Eye (tissue), 1 donor: ENCODE data around the gene PYROXD2.

Experiments used
- DNase-seq: peaks from one replicate; pipeline ENCODE4 v3.0.0-alpha.2; 2015

PYROXD2 gene

DNA sequence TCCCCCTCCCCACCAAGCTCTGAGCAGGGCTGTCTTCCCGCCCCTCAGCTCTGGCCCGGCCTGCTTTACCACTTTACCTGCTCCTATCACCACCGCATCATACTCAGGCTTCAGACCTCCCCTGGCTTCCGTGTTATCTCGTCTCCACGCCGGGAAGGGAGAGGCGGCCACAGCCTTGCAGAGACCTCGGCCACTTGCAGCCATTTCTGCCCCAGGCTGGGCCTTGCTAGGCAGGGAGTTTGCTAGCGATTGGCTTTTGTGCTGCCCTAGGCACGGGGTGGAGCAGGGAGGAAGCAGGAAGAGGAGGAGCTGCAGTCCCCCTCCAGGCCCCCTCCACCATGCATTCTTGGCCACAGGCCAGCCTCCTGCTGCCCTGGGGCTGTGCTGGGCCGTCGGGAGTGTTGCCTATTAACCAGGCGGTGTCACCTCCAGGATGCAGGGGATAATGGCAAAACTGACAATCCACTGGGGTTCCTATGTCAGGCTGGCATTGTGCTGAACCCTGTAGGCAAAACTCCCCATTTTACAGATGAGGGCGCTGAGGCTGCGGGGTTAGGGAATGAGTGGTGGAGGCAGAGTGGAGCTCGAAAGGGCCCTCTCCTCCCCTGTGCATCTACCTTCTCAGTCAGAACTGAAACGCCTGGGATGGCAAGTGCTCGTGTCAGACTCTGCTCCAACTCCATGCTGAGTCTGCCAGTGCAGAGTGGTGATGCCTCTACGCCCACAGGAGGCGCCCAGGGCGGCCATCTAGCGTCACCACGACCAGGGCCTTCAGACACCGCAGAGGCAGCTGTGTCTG lies at the start of gene PYROXD2:
Gene PYROXD2, minus strand, starts transcription at position 251 of the 799 bp plus-strand sequence. Its CDS starts 47 bp downstream, at position 204.
- peak; percentile 94 for DNase-seq

DNA sequence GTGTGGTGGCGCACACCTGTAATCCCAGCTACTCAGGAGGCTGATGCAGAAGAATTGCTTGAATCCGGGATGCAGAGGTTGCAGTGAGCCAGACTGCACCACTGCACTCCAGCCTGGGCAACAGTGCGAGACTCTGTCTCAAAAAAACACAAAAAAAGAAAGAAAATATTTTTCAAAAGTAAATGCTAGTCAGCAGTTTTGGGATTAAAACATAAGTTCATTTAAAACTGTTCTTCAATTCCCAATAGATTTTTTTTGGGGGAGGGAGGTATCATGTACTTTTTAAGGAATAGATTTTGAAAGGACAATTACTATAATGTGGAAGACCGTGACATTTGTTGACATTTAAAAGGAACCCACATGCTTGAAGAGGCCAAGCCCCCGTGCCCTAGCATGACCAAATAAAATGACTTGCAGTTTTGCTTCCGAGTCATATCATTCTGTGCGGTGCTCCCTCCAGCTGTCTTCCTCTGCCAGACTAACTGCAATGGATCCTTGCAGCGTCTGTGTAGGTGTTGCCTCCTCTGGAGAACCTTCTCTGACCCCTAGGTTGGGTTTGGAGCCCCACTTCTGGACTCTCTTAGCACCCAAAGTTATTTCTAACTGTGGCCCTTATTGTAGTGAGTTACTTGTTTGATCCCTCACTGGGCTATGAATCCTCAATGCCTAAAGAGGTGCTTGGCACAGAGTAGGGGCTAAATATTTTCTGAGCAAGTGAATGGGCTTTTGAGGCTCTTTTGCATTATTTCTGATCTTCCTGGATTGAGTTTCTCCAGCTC lies 49.2 kb upstream of the PYROXD2 start:
- DNase-seq = no peak

DNA sequence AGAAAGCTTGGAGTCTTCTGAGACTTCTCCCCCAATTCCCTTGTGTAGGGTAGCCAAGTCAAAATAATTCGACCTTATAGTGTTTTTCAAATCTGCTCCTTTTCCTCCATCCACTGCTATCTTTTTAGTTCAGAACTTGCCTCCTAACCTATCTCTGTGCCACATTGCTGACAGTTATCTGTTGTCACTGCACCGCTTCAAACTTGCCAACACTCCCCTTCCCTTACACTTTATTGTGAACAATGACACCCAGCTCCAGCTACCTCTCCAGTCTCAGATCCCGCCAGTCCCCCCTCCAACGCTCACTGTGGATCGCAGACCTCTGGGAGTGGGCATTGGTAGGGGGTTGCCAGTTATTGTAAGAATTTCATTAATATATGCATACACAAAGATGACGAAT lies 48.0 kb upstream of the PYROXD2 start:
- no peak for DNase-seq

DNA sequence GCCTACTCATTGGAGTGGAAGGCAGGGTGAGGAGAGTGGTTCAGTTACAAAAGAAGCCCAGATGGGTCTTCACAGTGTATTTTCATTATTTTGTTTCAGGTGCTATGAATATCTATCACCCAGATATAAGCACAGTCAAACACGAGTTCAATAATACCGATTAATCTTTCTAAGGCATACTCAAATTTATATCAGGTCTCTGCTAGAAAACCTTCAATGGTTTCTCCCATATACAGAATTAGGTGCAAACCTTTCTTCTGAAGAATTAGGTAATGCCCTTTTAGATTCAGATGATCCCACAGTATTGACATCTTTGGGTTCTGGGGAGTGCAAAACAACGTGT lies 46.5 kb upstream of the PYROXD2 start:
- no peak for DNase-seq

DNA sequence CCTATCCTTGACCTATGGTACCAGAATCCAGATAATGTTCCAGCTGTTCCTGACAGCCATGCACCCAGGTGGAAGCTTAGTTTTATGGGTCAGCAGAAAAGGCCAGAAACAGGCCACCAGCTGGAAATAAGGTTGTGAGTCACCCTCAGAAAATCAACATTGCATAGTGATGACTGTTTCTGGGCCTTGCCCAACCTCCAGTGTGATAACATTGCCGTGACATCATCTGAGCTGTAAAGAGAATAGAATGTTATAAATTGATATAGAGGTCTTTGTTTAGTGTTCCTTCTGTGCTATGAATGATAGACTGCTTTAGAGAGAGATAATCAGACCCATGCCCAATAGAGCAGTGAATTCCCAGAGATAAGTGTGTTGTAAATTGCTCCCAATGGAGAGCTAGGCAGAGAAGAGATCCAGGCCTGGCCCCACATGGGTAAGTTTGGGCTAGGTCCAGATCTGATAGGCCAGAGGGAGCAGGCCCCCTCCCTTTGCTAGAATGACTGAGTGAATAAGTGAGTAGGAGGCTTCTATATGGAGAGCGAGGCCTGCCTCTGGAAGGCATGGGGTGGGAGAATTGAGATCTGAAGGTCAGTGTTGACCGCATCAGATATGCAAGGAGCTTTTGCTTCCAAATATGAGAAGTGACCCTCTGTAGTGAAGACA lies 46.0 kb upstream of the PYROXD2 start:
- DNase-seq = peak; percentile 42

DNA sequence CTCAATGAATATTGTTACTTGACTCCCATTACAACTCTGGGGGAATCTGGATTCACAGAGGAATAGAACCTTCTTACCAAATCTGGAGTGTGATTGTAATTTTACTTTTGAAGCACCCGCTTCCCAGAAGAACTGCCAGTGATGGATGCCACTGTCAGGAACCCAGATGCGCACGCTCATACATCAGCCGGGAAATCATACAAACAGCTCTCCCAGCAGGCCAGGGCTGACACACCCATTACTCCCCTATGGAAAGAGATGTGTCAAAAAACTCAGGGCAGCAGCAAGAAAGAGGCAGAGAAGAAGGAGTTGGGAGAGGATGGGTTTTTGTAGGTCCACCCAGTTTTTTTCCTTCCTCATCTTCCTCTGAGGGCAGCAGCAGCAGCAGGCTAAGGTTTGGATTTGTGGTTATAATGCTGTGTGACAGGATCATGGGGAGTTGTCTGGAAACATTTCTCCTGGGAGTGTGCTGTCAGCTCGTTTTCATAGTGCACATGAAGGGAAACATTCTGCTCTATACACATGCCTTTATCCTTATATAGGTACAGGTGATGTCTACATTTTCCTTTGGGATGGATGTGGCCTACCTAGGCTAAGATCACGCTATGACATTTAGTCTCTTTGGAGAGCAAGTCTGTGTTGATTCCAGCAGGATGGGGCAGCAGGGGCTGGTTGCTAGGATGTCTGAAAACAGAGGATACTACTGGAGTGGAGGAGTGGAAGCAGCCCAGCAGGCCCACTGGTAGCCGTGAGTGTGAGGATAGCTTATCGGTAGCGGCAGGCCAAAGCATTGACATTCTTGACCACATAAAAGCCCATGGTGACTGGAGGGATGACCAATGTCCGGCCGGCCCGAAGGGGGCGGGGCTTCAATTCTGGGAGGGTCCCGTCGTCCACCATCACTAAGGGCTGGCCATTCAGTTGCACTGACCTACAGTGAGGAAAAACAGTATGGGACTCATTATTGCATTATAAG lies 44.1 kb upstream of the PYROXD2 start:
- DNase-seq = peak; percentile 70

DNA sequence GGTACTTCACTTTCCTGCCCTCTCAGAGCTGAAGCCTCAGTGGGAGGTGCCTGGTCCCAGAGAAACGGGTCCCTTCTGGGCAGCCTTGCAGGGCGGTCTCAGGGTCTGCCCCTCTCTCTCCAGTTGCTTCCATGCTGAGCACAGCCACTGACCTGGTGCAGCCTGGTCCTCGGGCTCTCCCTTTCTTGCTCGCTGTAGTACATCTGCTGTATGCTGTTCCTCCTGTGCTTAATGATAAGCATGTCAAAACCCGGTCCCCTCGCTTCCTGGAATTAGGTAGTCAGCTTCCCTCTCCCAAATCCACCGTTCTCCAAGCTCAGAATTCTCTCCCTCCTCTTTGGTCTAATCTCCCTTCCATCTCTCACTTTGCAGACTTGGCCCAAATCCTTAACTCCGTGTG lies 42.7 kb upstream of the PYROXD2 start:
- DNase-seq = no peak

DNA sequence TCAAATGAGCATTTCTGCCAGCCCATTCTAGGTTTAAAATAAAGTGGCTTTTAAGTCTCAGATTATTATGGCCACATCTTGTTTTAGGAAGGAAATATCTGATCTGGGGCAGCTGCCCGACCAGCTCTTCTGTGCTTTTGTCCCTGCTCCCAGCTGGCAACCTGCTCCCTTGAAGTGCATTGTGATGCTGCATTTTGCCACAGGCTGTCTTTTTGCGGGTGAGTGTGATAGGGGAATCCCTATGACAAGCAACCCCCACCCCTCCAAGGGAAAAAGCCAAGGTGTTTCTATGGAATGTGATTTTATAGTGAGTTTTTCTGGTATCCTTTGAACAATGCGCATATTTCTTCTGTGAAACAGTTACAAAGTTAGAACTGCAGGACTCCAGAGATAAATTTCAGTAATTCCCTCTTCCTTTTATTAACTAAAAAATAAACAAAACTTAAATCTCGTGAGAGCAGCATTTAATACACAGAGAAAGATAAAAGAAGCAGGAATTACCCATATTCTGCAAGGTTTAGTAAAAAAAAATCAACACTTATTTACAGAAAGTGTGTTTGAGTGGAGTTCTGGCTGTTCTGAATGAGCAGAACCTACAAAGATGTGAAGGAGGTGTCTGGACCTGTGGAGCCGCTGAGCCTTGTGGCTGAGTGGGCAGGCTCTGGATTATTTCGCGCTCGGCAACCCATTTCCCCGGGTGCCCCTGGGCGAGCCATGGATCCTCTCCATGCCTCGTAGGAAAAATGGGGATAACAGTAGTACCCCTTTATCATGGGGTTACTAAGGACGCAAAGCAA lies 41.9 kb upstream of the PYROXD2 start:
- no peak for DNase-seq

DNA sequence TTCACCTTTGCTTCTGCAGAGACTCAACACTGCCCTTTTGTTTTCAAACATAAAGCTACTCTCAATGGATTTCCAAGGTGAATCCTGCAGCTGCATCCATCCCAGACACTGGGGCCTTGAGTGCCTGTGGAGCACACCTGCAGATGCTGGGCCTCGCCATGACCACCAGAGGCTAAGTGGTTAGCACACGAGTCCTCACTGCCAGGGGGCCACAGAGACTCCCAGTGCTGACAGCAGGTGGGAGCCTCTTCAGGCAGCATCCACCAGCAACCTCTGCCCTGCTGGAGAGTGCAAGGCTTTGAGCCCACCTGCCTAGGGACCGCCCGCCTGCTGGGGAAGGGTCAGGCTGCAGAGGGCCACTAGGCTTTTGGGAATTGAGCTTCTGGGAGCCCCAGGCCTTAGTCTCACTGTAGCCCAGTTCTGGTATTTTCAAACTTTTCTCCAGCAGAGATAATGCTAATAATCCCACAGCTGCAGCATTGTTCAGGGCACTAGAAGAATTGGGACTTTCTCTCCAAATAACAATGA lies 41.1 kb upstream of the PYROXD2 start:
- no peak for DNase-seq

DNA sequence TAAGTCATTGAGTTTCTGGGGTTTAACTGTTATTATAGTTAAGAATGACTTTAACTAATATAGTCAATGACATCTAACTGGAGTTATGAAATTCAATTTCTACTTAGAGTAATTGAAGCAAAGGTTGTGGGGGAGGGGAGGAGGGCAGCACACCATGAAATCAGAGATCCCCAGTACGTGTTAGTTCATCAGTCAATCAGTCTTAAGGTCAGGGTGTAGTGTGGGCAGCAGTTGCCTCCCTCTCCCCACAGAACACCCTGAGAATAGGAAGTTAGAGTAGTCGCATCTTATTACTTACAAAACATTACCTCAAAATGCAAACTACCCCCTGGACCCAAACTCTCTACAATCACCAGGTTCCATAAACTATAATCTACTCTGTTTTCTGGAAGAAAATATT lies 38.7 kb upstream of the PYROXD2 start:
- no peak for DNase-seq

DNA sequence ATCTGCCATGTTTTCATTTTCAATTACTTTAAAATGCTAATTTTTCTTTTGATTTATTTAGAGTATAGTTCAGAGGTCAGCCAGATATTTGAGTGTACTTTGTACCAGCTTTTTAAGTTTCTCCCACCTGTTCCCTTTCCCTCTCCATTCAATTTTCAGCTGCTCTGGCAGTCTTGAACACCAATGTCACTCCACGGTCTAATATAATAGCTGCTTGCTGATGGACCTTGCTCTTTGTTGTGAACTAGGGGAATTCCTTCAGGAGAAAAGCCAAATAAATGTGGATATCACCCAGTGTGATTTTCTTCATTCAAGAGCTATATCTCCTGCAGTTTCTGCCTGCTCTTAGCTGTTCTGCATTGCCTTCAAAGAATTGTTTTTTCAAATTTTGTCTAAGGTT lies 35.6 kb upstream of the PYROXD2 start:
- no peak for DNase-seq

DNA sequence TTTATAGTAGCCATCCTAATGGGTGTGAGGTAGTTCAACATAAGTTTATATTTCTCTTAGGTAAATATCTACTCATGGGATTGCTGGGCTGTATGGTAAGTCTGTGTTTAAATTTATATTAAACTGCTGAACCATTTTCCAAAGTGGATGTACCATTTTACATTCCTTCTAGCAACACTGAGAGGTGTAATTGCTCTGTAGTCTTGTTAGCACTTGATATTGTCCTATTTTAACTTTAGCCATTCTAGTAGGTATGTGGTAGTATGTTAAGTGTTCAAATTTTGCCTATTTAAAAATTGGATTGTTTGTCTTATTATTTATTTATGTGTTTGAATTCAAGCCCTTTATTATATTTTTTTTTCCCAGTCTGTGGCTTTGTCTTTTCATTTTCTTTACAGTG lies 34.3 kb upstream of the PYROXD2 start:
- no peak for DNase-seq

DNA sequence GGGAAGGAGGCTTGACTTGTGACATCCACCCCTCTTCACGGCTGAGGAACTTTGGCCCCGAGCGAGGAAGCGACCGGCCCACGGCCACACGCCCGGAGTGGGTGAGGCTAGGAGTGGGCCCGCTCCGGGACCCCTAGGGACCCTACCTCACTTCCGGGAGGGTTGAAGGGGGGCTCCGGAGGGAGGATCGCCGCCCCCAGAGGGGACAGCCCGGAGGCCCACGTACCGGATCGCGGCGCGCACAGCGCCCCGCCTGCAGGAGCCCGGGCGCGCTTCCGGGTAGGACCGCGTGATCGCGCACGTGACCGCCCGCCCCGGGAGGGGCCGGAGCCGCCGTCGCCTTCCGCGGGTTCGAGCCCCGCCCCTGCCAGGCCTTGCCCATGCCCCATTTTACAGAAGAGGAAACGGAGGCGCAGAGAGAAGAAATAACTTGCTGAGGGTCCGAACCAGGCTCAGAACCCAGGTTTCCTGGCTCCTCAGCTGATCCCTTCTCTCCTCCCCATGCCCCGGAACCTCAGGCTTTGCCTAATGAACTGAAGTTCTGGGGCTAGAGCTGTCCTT lies 31.8 kb upstream of the PYROXD2 start, which contains the start of gene HPS1:
Gene HPS1, minus strand, starts transcription at position 275 of the 561 bp plus-strand sequence. CDS start 3,695 bp downstream, outside the sequence.
- peak; percentile 84 for DNase-seq

DNA sequence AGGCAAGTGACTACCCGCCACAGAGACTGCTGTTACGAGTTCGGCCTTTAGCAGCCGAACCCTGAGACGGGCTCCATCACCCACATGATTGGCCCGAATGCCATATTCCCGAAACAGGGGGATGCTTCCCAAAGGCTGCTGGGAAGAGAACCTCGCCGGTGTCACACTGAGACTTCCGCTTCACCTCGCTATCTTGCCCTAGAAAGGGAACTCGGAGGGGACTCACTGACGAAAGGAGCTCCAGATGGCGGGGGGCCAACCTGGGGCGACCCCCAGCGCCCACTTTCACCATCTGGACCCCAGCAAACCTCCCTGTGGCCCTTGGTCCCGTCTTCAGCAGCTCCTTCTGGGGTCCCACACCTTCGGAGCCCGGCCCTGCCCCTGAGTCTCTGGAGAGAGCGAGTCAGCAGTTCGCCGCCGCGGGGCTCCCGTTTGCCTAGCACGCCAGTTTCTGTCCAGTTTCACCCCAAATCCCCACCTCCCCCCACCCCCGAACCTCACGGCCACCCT lies 31.2 kb upstream of the PYROXD2 start:
- peak; percentile 69 for DNase-seq

DNA sequence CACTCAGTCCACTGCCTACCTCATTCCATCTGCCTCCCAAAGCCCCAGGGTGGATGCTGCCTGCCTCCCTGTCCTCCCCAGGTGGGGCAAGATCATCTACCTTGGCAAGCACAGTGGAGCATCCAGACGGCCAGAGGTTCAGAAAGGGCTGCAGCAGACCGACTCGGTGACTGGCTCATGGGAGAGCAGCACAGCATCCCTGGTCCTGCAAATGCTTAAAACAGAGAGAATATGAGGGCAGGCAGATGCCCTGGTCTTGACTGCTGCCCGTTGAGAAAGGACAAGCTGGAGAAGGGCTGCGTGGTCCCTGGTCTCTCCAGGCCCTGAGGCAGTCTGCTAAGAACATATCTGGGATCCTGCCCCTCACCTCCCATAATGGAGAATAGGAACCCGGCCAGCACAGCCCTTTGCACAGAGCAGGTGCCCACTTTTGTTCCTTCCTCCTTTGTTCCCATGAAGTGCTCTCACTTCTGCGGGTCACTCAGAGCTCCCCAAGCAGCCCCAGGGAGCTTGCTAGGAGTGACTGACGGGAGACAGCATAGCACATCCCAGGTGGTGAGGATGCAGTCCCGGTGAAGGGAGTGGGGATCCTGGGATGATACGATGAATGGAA lies 30.3 kb upstream of the PYROXD2 start:
- DNase-seq = no peak

DNA sequence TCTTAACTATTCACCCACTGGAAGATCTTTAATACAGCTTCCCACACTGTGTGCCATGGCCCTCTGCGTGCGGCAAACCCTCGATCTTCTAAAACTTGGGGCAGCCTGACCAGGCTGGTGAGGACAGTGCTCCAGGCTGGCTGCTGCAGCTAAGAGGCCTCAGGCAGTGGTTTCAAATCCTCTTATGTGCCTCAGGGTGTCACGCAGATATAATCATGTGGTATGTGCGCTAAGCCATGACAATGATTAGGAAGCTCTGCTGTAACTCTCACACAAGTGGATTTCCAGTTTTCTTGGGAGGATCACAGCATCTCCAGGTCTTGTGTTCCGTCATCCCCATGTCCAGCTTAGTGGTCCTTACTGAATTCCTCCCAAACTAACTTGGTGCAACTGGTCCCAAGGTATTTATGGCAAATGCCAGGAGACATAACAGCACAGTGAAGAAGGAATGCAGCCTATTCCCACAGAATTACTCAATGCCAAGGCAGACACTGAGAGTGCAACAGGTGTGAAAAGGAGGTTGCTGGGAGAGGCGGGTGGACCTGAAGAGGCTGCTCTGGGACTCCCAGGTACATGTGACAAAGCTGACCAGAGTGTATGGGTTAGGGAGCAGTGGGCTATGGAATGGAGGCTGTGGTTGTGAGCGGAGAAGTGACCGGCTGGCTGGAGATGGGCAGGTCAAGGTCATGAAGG lies 29.5 kb upstream of the PYROXD2 start:
- DNase-seq = no peak

DNA sequence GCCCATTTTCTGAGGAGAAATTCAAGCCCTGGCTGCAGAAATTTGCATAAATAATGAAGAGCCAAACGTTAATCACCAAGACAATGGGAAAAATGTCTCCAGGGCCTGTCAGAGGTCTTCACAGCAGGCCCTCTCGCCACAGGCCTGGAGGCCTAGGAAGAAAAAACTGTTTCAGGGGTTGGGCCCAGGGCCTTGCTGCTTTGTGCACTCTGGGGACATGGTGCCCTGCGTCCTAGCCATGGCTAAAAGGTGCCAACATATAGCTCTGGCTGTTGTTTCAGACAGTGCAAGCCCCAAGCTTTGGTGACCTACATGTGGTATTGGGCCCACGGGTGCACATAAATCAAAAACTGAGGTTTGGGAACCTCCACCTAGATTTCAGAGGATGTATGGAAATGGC lies 23.7 kb upstream of the PYROXD2 start:
- no peak for DNase-seq

DNA sequence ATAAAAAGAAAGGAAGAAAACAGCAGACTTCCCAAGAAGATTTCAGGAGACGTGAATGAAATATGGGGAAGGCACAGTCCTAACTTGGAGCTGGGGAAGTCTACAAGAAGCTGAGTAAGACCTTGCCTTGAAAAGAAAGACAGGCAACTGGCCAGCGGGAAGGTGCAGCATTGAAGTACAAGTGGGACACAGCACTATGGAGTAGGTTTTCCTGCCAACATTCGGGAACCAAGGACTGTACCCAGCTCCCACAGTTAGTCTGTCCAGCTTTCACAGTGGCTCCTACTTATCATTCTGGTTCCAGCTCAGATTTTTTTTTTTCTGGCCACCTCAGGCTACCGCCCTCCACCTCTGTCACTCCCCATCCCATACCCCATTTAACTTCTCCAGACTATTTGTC lies 21.7 kb upstream of the PYROXD2 start:
- no peak for DNase-seq

DNA sequence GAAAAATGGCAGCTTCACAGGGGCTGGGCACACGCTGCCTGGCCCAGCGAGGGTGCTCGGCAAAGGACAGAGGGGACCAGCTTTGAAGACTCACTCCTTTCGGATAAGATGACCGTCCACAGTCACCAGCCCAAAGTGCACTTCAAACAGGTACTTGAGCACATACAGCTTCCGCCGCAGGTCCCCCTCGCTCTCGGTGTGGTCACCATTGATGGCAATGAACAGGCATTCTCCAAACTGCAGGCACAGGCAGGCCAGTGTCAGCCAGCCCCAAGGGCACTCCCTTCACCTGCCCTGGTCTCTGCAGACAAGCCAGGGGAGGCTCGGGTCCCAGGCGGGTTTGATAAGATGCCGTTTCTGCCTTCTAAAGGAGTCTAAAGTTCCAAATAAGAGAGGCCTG lies 20.2 kb upstream of the PYROXD2 start:
- no peak for DNase-seq
